ENCODE results near the gene RNASEH1.
"Not testable (repeated sequence)": the region's sequence is repeated elsewhere in the genome, so short reads cannot be mapped to it uniquely, and the experiment has no call there.

RNASEH1 gene

GRCh38 chr2:3589086-3589485 lies 31.0 kb upstream of the RNASEH1 start:
- DNase-seq, result no peak

GRCh38 chr2:3588084-3588483 lies 30.0 kb upstream of the RNASEH1 start:
- no peak for DNase-seq

GRCh38 chr2:3587432-3587831 lies 29.3 kb upstream of the RNASEH1 start:
- DNase-seq, result no peak

- no peak for DNase-seq
Observed at GRCh38 chr2:3587021-3587420, 28.9 kb upstream of the RNASEH1 start.

- DNase-seq, result no peak
Observed at GRCh38 chr2:3586220-3586619, 28.1 kb upstream of the RNASEH1 start.

GRCh38 chr2:3585261-3586109 lies 27.4 kb upstream of the RNASEH1 start:
- DNase-seq, result no peak

GRCh38 chr2:3584608-3585260 lies 26.6 kb upstream of the RNASEH1 start:
- no peak for DNase-seq

GRCh38 chr2:3584076-3584475 lies 25.9 kb upstream of the RNASEH1 start:
- DNase-seq, result no peak

GRCh38 chr2:3581367-3582262 lies 23.5 kb upstream of the RNASEH1 start:
- no peak for DNase-seq

GRCh38 chr2:3580449-3580848 lies 22.3 kb upstream of the RNASEH1 start:
- DNase-seq, result no peak

GRCh38 chr2:3578987-3579386 lies 20.9 kb upstream of the RNASEH1 start:
- no peak for DNase-seq

GRCh38 chr2:3576263-3576630 lies 18.1 kb upstream of the RNASEH1 start:
- DNase-seq, result not testable (repeated sequence)

- DNase-seq, result peak; percentile 21
Observed at GRCh38 chr2:3575534-3576262, 17.6 kb upstream of the RNASEH1 start.

- no peak for DNase-seq
Observed at GRCh38 chr2:3574155-3574554, 16.0 kb upstream of the RNASEH1 start.

- DNase-seq, result no peak
Observed at GRCh38 chr2:3572620-3573019, 14.5 kb upstream of the RNASEH1 start.

- DNase-seq, result no peak
Observed at GRCh38 chr2:3571284-3571683, 13.2 kb upstream of the RNASEH1 start.

GRCh38 chr2:3569656-3570055 lies 11.5 kb upstream of the RNASEH1 start:
- not testable (repeated sequence) for DNase-seq

GRCh38 chr2:3566806-3567205 lies 8.7 kb upstream of the RNASEH1 start:
- no peak for DNase-seq

GRCh38 chr2:3565117-3565516 lies 7.0 kb upstream of the RNASEH1 start:
- DNase-seq, result no peak

- no peak for DNase-seq
Observed at GRCh38 chr2:3563521-3563976, 5.4 kb upstream of the RNASEH1 start.

GRCh38 chr2:3557639-3558204 lies 411 bp downstream of the RNASEH1 start:
- no peak for DNase-seq

GRCh38 chr2:3553946-3554345 lies 4.2 kb downstream of the RNASEH1 start:
- no peak for DNase-seq

Measured in stimulated activated CD4-positive, alpha-beta T cell treated with anti-CD3 and anti-CD28 coated beads, Interleukin-1b, Interleukin-23, amount 100 ng/mL, for 48 hours (primary cell).